Renal pelvis (tissue), 4 donors: Measurements from ENCODE around the gene CTNS. TPM values are rescaled to one million over a fixed set of nuclear protein-coding genes. Genes with fewer than 3 reads are reported as not detected.
"Not testable (repeated sequence)": the region's sequence is repeated elsewhere in the genome, so short reads cannot be mapped to it uniquely, and the experiment has no call there.

Experiments
- DNase-seq: peaks from one replicate; pipeline ENCODE4 v3.0.0-alpha.2; 2013
- polyA plus RNA-seq, 3 donors: library from polyadenylated mRNA; unstranded; fragments of 120-200 nt; gene quantifications; one replicate each; pipeline ENCODE4 v1.2.1, GENCODE V29; 2013; ENCODE audit not compliant: insufficient read length in 3 of 3

CTNS gene
- polyA plus RNA-seq, 3 donors: 20.9 to 25.4 (median 24.5) TPM

DNA sequence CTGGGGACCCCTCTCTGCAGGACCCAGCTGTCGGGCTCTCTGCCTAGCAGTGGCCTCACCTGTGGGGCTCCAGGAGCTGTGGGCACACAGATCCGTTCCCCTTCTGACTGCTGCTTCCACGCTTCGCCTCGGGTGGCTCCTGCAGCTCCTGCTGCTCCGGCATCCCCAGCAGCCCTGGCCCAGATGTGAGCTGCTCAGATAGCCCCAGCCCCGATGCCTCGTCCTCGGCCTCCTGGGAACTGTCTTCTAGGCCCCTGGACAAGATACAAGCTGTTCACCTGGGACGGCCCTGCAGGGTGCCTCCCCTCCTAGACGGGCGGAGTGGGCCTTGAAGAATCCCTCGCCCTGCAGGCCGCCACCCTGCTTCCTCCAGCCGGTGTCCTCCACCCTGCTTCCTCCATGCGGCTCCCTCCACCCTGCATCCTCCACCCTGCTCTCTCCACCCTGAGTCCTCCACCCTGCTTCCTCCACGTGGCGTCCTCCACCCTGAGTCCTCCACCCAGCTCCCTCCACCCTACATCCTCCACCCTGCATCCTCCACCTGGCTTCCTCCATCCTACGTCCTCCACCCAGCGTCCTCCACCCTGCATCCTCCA lies 43.1 kb downstream of the CTNS start:
- DNase-seq: no peak

DNA sequence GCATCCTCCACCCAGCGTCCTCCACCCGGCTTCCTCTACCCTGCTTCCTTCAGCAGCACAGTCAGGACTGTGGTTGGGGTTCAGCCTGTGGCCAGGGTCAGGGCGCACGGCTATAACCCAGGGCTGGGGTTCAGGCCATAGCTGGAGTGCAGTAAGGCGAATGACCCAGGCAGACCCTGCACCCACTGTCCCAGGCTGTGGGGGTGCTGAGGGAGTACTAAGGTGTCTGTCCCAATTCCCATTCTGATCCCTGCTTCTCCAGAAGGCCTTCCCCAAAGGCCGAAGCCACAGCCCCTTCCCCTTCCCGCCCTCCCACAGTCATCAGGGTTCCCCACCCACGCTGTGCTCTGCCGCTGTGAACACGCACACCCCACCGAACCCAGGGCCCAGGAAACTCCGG lies 44.5 kb downstream of the CTNS start:
- no peak for DNase-seq

DNA sequence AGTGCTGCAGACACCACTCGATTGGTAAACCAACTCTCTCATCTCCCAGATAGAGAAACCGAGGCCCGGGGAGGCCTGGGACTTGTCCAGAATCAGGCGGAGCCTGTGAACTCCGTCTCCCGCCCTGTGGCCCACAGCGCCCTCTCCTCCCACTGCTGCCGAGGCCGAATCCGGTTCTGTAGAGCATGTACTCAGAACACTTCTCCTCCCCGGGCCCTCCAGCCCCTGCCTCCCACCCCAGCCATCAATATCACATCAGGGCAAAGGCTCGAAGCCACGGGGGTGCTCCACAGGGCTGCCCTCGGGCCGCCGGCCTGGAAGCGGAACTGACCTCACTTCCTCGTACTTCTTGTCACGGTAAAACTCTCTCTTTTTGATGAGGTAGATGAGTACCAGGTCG lies 45.0 kb downstream of the CTNS start:
- no peak for DNase-seq

DNA sequence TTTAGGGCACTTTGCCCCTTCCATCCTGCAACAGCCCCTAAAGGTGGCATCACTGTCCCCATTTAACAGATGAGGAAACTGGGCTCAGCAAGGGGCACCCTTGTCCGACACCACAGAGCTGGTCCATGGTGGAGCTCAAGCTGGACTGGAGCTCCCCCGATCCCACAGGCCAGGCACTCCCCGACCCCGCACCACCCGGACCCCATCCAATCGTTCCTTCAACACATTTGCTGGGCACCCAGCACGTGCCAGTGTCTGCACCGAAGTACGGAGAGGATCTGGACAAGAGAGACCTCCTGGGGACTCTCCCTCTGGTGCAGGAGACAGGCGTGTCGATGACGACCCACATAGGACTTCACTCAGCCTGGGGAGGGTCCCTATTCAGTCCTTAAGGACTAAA lies 45.5 kb downstream of the CTNS start:
- no peak for DNase-seq

DNA sequence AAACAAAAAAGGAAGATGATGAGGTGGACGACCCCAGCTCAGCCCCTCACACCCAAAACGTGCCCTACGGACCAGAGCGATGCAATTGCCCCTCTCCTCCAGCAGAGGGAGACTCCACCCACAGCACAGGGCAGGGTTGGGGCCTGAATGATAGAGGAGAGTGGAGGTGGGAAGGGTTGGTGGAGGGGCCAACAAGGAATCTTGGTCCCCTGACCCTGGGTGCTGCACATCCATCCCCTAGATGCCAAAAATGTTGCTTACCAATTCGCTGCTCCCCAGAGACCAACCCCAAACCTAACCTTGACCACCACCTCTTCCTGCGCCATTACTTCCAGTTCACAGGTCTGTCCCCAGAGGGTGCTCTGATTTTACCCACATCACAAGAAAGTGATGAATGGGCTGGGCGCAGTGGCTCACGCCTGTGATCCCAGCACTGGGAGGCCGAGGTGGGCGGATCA lies 46.5 kb downstream of the CTNS start:
- DNase-seq: no peak

DNA sequence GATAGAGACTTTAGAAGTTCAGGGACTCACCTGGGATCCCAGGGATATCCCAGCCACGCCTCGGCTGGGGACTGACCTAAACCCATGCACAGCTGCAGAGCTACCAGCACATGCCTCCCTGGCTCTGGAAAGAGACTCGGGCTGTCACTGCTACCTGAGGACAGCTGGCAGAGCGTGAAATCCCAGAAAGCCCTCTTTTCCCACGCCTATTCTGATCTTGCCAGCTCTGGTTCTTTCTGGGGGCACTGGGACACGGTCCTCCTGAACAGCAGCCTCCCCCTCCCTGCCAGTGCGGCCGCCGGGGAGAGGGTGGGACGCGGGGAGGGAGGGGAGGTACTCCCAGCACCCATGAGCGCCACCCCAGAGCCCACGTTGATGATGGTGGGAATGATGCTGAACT lies 48.6 kb downstream of the CTNS start:
- DNase-seq: no peak

DNA sequence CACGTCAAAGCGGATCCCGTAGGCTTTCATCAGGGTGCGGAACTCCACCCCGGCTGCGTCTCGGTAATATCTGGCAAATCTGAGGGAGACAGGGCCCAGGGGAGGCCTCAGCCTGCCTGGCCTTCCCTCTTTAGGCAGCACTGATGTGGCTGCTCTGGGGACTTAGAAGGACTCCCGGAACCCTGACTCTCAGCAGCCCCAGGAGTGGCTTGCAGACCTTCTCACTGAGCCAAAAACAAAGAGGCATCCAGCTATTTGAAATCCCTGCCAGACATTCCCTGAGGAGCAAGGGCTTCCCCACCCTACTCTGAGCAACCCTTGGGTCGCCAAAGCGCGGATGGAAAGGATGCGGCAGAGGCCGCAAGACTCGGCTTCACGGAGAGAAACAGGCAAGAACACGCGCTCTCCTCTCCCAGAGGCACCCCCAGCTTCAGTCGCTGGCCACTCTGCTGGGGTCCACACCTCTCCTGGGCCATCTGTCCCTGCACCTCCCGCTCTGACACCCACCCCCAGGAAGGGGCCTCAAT lies 51.5 kb downstream of the CTNS start:
- no peak for DNase-seq

DNA sequence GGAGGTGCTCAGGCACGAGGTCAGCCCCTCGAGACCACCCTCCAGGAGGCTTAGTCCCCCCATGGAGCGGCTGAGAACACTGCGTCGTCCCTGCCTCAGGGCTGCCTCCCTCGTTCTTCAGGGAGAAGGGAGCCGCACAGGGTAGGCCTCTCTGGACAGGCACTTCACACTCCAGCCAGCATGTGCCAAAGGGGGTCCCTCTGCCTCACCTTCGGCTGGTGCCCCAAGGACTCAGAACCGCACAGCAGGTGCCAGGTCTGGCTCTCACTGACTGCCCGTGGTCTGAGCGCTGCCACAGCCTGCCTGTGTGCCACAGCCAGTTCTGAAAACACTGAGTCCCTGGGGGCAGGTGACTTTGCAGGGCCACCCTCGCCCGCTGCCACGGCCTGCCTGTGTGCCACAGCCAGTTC lies 52.3 kb downstream of the CTNS start:
- DNase-seq: no peak

DNA sequence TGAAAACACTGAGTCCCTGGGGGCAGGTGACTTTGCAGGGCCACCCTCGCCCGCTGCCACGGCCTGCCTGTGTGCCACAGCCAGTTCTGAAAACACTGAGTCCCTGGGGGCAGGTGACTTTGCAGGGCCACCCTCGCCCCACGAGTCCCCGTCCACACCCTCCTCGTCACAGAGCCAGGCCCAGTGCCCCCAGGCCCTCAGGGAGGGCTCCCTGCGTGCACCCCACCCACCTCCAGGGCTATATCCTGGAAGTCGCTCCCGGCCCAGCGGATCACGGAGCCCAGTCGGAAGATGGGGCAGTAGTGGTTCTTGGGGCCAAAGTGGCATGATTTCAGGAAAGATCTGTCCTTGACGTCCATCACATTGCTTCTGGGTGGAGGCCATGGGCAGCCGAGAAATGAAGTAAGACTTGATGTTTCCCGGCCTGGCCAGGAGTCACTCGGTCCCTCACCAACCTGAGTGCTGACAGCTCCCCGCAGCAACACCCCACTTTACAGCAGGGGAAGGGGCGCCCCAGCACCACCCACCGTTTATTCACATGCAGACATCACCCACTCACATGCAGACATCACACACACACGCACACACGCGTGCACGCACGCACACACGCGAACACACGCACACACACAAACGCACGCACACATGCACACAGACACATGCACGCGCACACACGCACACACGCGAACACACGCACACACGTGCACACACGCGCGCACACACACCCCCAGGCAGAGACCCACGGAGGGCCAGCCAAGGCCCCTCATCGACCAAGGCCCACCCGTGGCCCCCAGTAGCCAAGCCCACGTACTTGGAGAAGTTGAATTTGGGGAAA lies 52.9 kb downstream of the CTNS start:
- no peak for DNase-seq

DNA sequence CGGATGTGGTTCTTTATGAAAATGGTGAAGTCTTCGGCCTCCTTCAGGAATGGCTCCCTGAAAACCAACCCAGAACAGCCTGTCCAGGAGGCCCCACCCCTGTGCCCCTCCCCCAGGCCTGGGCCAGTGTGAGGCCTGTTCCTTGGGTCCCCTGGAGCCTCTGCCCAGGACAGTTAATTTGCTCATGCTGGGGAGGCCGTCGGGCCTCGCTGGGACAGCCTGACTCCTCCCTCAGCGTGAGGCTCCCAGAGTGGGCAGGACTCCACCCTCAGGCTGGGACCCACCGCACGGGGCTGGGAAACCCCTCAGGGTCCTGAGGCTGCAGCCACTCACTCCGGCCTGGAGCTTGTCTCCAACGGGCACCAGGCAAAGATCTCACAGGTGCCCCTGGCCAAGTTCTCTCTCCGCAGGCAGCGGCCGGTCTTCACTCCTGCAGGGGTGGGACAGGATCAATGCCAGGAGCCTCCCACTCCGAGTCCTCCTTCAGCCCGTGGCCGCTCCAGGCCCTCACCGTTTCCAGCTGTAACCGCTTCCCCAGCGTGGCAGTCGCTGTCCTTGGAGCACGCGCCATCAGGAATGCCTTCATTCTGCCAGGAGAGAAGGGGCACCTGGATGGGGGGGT lies 53.6 kb downstream of the CTNS start:
- DNase-seq: no peak

DNA sequence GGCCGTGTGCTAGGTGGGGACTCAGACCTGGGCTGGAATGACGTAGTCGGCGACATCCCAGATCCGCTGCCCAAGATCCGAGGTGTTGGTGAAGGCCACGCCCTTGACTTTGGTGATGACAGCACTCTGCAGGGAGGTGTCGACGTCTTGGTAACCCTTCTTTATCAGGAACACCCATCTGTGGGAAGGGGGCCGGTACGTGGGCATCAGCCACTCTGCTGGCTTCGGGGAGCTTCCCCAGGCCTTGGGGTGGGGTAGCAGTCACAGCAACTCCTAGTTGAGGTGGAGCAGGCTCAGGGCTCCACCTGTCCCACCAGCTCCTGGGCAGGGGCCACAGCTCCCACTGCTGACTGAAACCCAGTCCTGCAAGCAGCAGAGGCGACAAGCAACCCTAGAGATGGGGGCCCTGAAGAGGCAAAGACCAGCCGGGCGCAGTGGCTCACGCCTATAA lies 55.1 kb downstream of the CTNS start:
- DNase-seq: no peak

DNA sequence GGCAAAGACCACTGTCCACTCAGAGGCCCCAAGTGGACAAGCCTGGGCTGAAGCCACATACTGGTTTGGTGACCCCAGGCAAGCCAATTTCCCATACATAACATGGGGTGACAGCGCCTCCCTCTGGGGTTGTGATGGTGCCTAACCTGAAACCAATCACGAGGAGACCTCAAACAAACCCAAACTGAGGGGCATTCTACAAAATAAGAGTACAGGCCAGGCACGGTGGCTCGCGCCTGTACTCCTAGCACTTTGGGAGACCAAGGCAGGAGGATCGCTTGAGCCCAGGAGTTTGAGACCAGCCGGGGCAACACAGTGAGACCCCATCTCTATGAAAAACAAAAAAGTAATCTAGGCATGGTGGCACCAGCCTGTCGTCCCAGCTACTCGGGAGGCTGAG lies 55.8 kb downstream of the CTNS start:
- no peak for DNase-seq

DNA sequence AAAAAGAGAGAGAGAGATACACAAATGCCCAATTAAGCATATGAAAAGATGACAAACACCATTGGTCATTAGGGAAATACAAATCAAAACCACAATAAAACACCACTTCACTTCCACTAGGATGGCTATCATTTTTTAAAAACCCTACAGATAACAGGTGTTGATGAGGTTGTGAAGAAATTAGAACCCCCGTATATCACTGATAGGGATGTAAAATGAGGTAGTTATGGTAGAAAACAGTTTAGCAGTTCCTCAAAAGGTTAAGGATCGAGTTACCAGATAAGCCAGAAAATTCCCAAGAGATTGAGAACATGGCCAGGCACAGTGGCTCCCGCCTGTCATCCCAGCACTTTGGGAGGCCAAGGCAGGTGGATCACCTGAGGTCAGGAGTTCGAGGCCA lies 56.6 kb downstream of the CTNS start:
- no peak for DNase-seq

DNA sequence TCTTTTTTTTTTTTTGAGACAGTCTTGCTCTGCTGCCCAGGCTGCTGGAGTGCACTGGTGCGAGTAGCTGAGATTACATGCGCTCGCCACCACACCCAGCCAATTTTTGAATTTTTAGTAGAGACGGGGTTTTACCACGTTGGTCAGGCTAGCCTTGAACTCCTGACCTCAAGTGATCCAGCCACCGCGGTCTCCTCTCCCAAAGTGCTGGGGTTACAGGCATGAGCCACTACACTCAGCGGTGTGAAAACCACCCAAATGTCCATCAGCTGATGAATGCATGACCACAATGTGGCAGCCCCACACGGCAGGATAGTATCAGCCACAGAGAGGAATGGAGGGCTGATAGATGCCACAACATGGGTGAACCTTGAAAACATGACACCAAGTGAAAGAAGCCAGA lies 57.3 kb downstream of the CTNS start:
- no peak for DNase-seq

DNA sequence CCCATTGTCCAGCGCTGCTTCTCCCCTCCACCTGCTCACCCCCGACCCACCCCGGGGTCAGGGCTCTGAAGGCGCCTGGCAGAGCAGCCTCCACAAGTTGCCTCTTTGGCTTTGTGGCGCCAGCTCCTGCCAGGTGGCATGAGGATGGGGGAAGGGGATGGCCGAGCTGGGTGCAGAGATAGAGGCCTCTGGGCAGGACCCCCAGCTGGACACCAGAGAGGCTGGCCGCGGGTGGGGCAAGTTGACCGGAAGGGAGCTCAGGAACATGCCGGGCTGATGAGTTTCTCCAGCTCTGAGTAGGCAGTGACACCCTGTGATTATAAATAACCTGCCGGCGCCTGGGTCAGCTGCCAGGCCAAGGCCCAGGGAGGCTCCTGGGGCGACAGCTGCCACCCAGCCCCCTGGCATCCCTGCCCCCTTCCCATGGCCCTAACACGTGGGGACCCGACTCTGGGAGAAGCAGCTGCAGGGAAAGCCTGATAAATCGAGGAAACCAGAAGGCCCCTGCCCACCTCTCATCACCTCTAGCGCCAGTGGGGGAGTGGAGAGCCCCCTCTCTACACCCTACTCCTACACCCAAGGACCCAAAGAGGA lies 58.7 kb downstream of the CTNS start:
- DNase-seq: no peak

DNA sequence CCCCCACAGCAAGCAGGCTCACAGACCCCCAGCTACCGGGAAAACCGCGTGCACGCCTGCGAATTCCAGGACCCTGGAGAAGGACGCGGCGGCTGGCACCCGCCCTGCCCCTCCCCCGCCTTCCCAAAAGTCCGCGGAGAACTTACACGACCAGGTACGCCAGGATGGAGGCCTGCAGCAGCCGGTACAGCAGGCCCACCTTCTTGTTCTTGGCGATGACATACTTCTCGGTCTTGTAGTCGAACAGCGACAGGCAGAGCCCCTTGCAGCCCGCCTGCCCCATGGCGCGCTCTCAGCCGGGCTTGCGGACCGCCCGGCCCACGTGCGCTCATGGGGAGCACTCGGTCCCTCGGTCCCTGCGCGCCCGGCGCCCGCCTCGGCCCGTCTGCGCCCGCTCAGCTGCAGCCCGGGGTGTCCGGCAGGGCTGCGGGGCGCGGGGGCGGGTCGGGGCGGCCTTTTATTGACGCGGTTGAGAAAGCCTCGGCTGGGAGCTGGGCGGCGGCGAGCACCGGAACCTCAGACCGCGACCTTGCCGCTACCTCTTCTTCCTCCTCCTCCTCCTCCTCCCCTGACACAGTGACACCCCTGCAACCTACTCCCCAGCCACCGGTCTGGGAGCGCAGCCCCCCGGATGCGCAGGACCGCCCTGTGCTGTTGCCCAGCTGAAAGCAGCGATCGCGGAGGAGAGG lies 59.3 kb downstream of the CTNS start, which contains the start of gene P2RX5:
P2RX5 (minus strand) TSS at position 433 of the 689 bp plus-strand sequence; CDS start at position 283, 150 bp downstream.
- DNase-seq: peak; percentile 37

DNA sequence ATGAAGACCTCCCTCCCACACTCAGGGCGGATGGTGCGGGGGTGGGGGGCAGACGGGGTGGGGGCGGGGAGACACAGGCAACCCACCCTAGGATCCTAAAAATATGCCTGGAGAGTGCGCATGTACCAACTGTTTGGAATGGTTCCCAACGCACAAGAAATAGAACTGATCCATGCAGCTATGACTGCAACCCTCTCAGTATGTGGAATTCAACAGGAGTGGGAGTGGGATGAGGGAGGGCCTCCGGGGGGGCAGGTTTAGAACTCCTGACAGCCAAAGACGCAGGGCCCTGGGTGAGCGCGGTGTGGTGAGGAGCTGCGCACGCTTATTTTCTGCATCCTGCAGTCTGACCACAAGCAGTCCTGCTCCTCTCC lies 60.5 kb downstream of the CTNS start:
- no peak for DNase-seq

DNA sequence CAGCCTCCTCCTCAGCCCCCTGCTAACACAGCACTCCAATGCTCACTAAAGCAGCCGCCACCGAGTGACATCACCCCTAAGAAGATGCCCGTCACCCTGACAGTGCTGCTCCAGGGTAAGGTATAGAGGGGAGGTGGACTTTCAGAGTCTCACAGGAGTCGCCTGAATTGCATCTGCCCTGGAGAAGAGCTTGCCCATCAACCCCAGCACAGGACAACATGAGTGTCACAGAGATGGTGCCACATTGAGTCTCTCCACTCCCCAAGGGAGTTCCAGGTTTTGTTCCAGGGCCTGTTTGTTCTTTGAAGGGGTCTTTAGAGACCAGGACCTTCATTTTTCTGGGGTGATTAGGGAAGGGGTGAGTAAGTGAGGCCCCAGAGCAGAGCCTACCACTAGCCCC lies 61.6 kb downstream of the CTNS start:
- no peak for DNase-seq

DNA sequence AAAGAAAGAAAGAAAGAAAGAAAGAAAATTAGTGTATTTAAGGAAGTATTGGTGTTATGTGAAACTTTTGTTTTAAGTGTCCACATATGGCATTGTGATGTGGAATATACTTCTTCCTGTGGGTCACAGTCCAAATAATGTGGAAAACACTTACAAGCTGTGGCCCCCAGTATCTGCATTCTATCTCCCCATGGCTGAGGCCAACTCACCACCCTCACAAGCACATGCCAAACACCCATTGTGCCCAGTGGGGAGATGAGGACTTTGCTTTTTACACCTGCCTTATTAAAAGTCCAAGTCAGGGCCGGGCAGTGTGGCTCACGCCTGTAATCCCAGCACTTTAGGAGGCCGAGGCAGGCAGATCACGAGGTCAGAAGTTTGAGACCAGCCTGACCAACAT lies 63.4 kb downstream of the CTNS start:
- DNase-seq: no peak

DNA sequence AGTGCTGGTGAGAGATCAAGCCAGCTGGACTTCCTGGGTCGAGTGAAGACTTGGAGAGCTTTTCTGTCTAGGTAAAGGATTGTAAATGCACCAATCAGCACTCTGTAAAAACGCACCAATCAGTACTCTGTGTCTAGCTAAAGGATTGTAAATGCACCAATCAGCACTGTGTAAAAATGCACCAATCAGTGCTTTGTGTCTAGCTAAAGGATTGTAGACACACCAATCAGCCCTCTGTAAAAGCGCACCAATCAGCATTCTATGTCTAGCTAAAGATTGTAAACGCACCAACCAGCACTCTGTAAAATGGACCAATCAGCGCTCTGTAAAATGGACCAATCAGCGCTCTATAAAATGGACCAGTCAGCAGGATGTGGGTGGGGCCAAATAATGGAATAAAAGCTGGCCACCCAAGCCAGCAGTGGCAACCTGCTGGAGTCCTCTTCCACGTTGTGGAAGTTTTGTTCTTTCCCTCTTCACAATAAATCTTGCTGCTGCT lies 65.5 kb downstream of the CTNS start:
- not testable (repeated sequence) for DNase-seq

DNA sequence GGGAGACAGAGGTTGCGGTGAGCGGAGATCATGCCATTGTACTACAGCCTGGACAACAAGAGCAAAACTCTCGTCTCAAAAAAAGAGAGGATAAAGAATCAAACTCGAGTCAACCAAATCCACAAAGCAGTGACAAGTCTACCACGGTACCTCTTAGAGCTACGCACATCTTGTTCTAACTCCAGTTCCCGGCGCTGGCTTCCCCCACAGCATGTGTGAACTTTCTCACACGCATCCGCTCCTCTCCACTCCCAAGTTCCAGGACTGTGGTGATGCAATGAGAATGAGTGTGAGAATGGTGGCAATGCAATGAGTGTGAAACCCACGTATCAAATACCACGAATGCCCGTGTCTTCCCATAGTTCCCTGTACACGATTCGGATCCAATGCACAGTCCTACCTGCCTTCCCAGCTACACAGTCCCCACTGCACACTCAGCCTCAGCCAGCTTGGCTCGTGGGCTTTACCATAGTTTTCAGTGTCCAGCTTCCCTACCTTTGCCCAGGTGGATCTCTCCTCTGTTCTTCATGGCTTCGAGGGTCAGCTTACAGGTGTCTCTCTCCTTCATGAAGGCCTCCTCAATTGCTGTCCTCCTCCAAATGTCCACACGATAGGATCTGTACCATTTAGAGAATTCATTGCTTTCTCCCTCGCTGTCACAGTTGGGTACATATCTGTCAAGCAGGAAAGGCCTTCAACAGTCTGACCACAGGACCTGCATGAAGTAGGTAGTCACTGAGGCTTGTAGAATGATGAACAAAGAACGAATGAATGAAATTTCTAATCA lies 68.6 kb downstream of the CTNS start:
- no peak for DNase-seq
